Chondrocyte (in vitro differentiated cells): ENCODE measurements around the gene KIRREL3. TPM values are rescaled to one million over a fixed set of nuclear protein-coding genes. Genes with fewer than 3 reads are reported as not detected.

Source experiments
- DNase-seq: peaks from one replicate; pipeline ENCODE4 v3.0.0; 2021; ENCODE audit warnings: mixed read lengths, low spot score
- H3K27ac Mint-ChIP-seq: one replicate; pipeline ENCODE4 v1.8.0; 2021; ENCODE audit warnings: mild to moderate bottlenecking, moderate library complexity, mixed read lengths; ENCODE audit not compliant: unreplicated experiment
- H3K27me3 Mint-ChIP-seq: 2 replicates; pipeline ENCODE4 v1.8.0; 2021; ENCODE audit warnings: low read depth, mixed read lengths
- H3K36me3 Mint-ChIP-seq: 2 replicates; pipeline ENCODE4 v1.8.0; 2021; ENCODE audit warnings: low read depth, mixed read lengths
- H3K4me1 Mint-ChIP-seq: 2 replicates; pipeline ENCODE4 v1.8.0; 2021; ENCODE audit warnings: low read depth, mild to moderate bottlenecking, mixed read lengths
- H3K4me3 Mint-ChIP-seq: one replicate; pipeline ENCODE4 v1.8.0; 2021; ENCODE audit warnings: mild to moderate bottlenecking, moderate library complexity, mixed read lengths; ENCODE audit not compliant: unreplicated experiment
- H3K9me3 Mint-ChIP-seq: 2 replicates; pipeline ENCODE4 v1.8.0; 2021; ENCODE audit warnings: low read depth, mixed read lengths
- CTCF ChIP-seq: fragments of 200-600 bp; sonication (generic); IDR thresholded peaks from 2 replicates; pipeline ENCODE4 v1.5.0; 2021; ENCODE audit warnings: antibody characterized with exemption, mild to moderate bottlenecking, moderate library complexity
- total RNA-seq: library from RNA; stranded (reverse); gene quantifications from 3 replicates; pipeline ENCODE4 v1.2.1, GENCODE V29; 2021

KIRREL3 gene
- total RNA-seq, 1 donor from 2014 or later, result 1.2 TPM

DNA sequence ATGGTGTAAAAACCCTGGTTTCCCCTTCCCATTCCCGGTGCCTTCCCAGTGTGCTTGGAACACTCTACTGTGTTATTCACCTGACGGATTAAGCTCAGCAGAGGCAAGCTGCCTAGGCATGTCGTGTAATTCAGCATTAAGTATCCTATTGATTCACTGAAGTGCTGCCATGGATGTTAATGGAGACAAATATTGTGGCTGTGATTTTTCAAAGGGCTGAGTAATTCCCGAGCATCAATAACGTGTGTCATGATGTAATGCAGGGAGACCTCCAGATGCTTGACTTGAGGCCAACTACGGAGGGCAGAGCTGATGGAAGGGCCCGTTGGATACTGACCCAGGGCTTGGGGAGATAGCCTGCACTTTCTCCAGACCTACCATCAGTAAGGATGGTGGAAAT, 376.1 kb downstream of the KIRREL3 start:
- H3K9me3 Mint-ChIP-seq, result no peaks in the 10 kb centered on the region
- no peak overlapping the region for H3K4me3 Mint-ChIP-seq
- DNase-seq, result no peak
- no peak overlapping the region for H3K27ac Mint-ChIP-seq
- no peaks in the 10 kb centered on the region for H3K27me3 Mint-ChIP-seq
- H3K4me1 Mint-ChIP-seq, result peaks cover 3% of the 10 kb centered on the region
- no peaks in the 10 kb centered on the region for H3K36me3 Mint-ChIP-seq
- TF ChIP-seq CTCF, result no peak

GRCh38 chr11:126619516-126619915, 381.1 kb downstream of the KIRREL3 start:
- H3K4me1 Mint-ChIP-seq, result no peaks in the 10 kb centered on the region
- TF ChIP-seq CTCF, result no peak

DNA sequence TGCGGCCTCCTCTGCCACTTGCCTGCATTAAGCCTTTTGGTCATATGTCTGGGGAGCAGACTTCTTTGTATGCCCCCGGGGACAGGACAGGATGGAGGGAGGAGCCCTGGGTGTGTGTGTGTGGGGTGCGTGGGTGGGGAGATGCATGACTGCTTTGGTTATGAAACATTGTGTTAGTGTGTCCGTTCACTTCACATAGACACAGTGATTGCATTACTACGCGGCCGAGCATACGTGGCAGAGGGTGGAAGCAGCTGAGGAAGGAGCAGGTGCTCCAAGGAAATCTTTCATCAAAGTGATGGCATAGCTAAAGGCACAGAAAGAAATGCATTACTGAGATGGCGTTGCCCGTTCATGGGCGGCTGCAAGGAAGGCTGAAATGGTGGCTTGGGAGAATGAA, 384.7 kb downstream of the KIRREL3 start:
- no peaks in the 10 kb centered on the region for H3K9me3 Mint-ChIP-seq
- H3K27me3 Mint-ChIP-seq, result peaks cover 2% of the 10 kb centered on the region

More at GRCh38 chr11:126619516-126619915, 381.1 kb downstream of the KIRREL3 start:
- Mint-ChIP-seq H3K27ac (no peak overlapping the region), H3K9me3 (no peaks in the 10 kb centered on the region), H3K4me3 (no peak overlapping the region), H3K36me3 (no peaks in the 10 kb centered on the region), H3K27me3 (no peaks in the 10 kb centered on the region)
- DNase-seq, result no peak

DNA sequence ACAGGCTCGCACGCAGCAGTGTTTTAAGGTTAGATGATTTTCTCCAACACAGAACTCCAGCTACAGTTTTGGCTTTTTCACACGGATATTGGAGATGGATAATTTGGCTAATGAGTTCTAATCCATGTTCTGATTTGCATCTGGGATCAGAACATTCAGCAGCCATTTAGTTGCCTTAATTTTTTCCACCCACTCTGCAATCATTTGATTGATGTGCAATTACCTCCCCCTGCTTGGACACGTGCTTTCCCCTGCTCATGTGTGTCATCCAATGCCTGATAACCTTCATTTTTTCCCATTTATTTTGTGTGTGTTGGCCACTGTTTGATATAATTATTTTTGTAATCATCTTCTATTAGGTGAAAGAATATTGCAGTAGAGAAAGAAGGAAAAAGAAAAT, 387.3 kb downstream of the KIRREL3 start:
- H3K27me3 Mint-ChIP-seq, result peaks cover 2% of the 10 kb centered on the region
- TF ChIP-seq CTCF, result no peak

More for the DNA sequence above, 384.7 kb downstream of the KIRREL3 start:
- Mint-ChIP-seq H3K36me3 (no peaks in the 10 kb centered on the region), H3K4me3 (no peak overlapping the region), H3K4me1 (no peaks in the 10 kb centered on the region), H3K27ac (no peak overlapping the region)
- TF ChIP-seq CTCF, result no peak
- DNase-seq, result no peak

DNA sequence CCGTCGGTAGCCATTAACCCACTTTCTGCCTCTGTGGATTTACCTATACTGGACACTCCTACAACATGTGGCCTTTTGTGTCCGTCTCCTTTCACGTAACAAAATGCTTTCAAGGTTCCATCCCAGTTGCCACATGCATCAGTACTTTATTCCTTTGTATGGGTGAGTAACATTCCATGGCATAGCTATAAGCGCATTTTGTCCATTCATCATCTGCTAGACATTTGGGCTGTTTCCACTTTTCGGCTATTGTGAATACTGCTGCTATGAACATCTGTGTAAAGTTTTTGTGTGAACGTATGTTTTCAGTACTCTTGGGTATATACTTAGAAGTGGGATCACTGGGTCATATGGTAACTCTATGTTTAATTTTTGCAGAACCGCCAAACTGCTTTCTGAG, 387.9 kb downstream of the KIRREL3 start:
- Mint-ChIP-seq H3K9me3 (no peaks in the 10 kb centered on the region), H3K27me3 (peaks cover 2% of the 10 kb centered on the region), H3K4me1 (no peaks in the 10 kb centered on the region), H3K4me3 (no peak overlapping the region), H3K36me3 (no peaks in the 10 kb centered on the region), H3K27ac (no peak overlapping the region)
- no peak for TF ChIP-seq CTCF
- no peak for DNase-seq

More for the DNA sequence above, 387.3 kb downstream of the KIRREL3 start:
- Mint-ChIP-seq H3K4me1 (no peaks in the 10 kb centered on the region), H3K36me3 (no peaks in the 10 kb centered on the region), H3K27ac (no peak overlapping the region), H3K9me3 (no peaks in the 10 kb centered on the region), H3K4me3 (no peak overlapping the region)
- DNase-seq, result no peak
